GM12801 (cell line): Measurements from ENCODE around the gene ATP6V0E2.

ENCODE experiments used
- TF ChIP-seq, protein P1 (sequence below): IDR thresholded peaks from one replicate; pipeline ENCODE4 v1.5.1; 2011; ENCODE audit warnings: control low read depth; ENCODE audit not compliant: insufficient read length; ENCODE audit errors: extremely low read depth

The ATP6V0E2 gene

DNA sequence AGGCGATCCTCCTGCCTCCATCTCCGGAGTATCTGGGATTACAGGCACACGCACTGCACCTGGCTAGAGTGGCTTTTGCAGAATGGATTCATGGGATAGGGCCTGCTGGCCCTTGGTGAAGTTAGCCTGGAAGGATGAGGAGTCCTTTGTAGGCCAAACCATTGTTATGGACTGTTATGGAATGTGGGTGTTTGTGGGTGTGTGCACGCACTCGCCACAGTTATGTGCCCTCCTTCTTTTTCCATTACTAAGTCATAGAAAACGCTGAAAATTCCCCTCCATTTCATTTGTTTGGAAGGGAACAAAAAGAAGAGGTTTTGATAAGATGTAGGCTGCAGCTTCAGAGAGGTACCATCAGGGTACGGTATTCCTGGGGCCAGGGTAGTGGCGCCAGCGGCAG is 20.6 kb upstream of the ATP6V0E2 start:
- TF ChIP-seq, protein P1, sequence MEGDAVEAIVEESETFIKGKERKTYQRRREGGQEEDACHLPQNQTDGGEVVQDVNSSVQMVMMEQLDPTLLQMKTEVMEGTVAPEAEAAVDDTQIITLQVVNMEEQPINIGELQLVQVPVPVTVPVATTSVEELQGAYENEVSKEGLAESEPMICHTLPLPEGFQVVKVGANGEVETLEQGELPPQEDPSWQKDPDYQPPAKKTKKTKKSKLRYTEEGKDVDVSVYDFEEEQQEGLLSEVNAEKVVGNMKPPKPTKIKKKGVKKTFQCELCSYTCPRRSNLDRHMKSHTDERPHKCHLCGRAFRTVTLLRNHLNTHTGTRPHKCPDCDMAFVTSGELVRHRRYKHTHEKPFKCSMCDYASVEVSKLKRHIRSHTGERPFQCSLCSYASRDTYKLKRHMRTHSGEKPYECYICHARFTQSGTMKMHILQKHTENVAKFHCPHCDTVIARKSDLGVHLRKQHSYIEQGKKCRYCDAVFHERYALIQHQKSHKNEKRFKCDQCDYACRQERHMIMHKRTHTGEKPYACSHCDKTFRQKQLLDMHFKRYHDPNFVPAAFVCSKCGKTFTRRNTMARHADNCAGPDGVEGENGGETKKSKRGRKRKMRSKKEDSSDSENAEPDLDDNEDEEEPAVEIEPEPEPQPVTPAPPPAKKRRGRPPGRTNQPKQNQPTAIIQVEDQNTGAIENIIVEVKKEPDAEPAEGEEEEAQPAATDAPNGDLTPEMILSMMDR, result no peak

DNA sequence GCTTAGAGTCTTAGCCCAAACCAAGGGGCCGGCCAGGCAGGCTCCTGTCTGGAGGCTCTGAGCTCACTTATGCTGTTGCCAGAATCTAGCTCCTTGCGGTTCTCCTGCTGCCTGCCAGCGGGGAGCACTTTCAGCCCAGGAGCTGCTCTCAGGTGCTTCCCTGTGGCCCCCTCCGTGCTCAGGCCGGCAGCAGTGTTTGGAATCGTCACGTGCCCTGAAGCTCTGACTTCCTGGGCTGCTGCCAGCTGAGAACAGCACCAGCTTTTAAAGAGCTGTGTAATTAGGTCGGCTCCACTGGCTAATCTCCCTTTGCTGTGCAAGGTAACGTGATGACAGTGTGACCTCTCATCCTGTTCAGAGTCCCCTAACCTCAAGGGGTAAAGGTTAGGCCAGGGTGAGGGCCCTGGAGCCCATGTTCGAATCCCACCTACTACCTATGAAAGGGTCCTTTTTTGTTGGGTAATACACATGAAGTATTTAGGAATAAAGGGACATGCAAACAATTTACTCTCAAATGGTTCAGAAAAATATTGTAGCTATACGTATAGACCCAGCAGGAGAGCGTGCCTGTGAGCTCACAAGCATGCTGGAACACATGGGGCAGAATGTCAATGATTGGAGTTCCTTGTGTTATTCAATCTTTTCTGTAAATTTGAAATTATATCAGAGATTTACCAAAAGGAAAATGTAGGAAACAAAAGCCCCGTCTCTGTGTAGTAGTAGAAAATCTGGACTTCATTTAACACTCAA is 19.0 kb upstream of the ATP6V0E2 start:
- TF ChIP-seq, protein P1, result no peak

DNA sequence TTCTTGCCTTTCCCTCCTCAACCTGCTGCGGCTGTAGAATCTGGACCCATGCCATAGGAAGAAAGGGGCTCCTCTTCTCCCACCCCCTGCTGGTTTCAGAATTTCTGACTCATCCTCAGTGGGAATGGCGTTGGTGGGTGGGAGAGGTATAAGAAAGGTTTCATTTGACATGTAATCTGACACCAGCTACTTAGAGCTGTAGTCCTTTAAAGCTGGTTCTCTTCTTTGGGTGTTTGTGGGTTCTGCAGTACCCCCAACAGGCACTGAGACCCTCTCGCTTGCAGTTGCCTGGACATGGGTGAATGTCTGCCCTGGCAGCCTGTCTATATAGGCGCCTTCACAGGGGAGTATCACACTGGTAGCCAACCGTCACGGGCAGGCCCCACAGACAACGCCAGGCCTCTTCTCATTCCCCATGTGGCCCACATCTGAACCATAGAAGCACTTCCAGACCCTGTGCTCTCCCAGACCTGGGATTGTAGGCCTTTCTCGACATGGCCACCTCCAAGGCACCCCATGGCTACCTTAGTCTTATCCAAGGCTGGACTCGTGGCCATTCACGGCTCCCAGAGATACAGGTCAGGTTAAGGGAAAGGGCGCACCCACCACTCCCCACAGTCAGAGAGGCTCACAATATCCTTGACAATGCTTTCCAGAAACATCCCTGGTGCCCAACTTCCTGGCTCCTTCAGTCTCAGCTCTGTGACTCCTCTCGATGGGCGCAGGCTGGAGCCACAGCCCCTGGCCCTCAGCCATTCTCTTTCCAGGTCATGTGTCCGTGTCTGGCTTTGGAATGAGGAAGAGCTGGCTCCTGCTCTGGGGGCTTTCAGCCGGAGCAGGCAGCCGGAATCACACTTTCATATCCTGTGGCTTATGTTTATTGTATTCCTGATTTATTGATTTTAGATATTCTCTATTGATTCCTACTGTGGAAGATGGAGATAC is 18.1 kb upstream of the ATP6V0E2 start:
- TF ChIP-seq, protein P1, result no peak

DNA sequence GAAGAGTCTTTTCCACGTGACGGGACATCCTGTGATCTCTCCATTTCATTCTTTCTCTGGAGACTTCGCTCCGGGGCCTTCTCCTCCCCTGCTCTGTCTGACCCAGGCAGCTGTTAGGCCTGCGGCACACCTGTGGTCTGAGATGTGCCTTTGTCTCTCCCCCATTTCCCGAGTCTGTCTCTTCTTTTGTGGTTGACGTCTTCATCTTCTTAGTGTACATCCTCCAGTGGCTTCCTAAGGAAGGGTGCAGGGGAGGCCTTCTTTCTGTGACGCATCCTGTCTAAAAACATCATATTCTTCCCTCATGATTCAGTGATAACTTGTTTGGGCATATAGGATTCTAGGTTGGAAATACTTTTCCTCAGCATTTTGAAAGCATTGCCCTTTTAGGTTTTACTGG is 17.2 kb upstream of the ATP6V0E2 start:
- TF ChIP-seq, protein P1, result no peak

DNA sequence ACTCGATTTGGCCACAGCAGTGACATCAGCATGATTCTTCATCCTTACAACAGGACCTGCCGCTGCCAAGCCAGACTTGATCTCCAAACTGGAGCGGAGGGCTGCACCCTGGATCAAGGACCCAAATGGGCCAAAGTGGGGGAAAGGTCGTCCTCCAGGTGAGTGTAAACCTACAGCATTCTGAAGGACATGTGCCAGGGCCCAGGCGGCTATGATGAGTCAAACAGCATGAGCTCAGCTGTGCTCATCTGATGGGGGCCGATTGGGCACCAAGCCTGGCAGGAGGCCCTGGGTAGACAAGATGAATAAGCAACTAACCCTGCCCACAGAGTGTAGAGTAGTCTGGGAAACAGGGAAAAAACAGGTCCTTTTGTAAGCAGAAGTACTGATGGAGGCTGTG is 14.4 kb upstream of the ATP6V0E2 start:
- TF ChIP-seq, protein P1, result no peak

DNA sequence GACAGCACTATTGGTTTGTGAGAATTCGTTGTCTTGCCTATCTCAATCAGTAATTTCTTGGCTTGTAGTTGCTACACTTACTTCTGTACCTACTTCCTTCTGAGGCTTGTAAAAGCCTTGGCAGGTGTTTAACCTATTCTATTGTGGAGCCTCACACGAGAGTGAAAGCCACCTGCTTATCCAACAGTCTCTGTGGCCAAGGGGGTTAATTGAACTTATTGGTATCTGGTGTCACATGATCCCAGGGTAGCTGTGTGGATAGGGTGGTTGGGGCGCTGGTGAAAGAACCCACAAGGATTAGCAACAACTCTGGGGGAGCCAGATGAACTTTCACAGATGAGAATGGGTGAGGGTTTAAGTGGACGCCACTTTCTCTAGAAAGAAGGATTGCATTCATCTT is 13.9 kb upstream of the ATP6V0E2 start:
- TF ChIP-seq, protein P1, result no peak
